ENCODE measurements around the gene PRTFDC1.
"Not testable (repeated sequence)": the region's sequence is repeated elsewhere in the genome, so short reads cannot be mapped to it uniquely, and the experiment has no call there.

The PRTFDC1 gene, protein sequence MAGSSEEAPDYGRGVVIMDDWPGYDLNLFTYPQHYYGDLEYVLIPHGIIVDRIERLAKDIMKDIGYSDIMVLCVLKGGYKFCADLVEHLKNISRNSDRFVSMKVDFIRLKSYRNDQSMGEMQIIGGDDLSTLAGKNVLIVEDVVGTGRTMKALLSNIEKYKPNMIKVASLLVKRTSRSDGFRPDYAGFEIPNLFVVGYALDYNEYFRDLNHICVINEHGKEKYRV

DNA sequence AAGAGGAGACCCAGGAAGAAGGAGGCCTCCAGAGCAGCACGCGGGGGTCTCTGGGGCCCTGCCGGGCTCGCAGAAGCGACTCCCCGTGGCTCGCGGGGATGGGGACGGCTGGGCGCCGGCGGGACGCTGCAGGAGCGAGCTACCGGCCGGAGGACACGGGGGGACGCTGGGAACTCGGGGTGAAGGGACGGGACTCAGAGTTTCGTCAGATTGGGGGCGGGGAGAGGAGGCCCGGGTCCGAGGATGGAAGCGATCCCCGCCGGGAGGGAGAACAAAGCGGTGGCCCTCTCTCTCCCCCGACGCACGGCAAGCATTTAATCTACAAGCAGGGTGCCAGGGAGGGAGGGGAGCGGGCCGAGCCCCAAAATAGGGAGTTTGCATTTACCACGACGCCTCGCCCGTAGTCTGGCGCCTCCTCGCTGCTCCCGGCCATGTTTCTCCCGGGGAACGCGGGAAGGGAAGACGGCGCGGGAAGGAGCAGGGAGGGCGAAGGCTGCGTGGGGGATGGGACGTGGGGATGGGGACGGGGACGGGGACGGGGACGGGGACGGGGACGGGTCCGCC lies at the start of gene PRTFDC1:
Gene PRTFDC1, minus strand, starts transcription at position 464 of the 564 bp plus-strand sequence. Its CDS starts 31 bp downstream, at position 433.
- no peak for DNase-seq (ENCODE audit: low read depth in 2 of 2, low spot score in 1 of 2)

DNA sequence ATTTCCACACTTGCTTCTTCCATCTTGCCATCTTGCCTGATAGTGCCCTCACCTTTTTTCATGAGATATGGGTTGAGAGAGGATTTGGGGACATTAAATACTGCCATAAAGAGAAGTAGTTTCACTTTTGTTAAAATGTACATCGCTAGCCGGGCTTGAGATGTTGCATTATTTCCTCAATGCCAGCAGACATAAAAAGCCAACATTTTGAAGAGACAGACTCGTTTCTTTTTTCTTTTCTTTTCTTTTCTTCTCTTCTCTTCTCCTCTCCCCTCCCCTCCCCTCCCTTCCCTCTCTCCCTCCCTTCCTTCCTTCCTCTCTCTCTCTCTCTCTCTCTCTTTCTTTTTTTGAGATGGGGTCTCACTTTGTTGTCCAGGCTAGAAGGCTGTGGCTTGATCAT lies 45.6 kb upstream of the PRTFDC1 start:
- no peak for DNase-seq (ENCODE audit: low read depth in 2 of 2, low spot score in 1 of 2)

DNA sequence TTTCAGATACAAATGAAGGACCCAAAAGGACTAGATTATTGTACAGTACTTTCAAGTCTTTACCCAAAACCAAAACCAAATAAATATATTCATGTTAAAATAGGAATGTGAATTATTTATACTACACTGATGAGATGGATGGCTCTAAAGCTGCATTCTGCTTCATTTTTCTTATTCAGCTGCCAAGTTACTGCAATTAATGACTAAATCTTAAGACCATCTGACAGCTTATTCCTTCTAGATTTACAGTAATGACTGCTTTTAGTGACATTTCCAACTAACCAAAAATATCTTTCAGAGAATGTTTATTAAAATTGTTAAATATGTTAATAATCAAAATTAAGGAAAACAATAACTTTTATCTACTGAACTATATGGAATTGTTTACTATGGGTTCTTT lies 42.7 kb upstream of the PRTFDC1 start:
- DNase-seq (ENCODE audit: low read depth in 2 of 2, low spot score in 1 of 2), result no peak

DNA sequence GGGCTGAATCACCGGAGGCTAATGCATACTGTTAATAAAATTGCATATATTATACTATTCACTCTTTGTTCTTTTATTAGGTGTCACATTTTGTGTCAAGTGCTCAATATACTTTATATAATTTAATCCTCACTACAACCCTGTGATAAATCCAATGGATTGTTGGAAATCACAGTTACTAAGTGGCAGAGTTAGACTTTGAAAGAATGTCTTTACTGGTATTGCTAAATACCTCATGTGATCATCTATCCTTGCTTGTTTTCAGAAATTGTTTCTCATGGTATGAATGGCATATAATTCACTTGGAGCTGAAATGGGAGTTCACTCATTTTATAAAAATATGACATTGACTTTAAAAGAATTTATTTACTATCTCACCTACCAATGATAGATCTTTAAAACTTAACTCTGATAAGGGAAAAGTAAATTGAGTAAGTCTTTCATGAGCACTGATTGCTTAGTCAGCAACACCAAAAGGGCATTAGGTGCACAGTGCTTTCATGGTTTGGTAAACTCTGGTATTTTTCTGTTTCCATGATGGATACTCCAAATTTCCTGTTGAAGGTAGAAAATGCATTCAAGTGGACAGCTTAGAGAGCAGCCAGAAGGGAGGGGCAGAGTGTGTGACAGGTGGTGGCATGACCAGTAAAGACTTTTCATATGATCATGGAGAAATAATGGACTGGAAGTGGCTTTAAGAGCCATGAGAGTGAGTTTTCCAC lies 41.0 kb upstream of the PRTFDC1 start:
- no peak for DNase-seq (ENCODE audit: low read depth in 2 of 2, low spot score in 1 of 2)

DNA sequence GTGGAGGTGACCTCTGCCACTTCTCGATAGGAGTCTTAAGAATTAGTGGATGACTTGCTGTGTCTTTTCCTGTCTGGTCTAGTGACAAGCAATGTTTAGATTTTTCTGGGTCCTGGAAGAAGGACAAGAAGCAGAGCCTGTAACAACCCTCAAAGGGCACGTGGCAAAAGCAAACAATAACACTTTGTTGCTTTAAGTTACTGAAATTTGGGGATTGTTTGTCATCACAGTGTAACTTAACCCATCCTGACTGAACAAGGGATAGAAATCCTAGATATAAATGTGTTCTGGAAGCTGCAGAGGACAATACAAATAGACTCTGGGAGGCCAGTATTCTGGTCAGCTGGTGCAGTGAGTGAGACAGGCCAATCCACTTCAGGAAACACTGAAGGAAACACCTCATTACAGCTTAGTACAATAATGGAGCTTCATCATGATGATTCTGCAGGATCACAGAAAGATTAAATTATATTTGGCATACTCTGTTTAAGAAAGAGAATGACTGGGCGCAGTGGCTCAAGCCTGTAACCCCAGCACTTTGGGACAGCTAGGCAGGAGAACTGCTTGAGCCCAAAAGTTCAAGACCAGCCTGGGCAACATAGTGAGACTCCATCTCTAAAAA lies 40.2 kb upstream of the PRTFDC1 start:
- DNase-seq (ENCODE audit: low read depth in 2 of 2, low spot score in 1 of 2), result no peak

DNA sequence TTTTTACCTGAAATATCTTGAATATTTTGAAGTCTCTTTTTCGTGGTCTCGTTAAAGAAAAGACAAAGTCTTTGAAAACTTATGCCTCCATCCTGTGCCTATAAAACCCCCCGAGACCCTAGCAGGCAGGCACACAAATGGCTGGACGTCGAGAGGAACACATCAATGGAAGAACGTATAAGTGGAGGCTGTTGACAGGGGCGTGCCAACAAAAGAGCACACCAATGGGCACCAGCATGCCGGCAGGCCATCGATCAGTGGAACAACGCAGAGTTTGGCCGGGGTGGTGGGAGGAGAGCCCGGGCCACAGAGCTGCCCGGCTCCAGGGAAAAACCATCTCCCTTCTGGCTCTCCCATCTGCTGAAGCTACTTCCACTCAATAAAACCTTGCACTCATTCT lies 38.9 kb upstream of the PRTFDC1 start:
- DNase-seq (ENCODE audit: low read depth in 2 of 2, low spot score in 1 of 2), result no peak

DNA sequence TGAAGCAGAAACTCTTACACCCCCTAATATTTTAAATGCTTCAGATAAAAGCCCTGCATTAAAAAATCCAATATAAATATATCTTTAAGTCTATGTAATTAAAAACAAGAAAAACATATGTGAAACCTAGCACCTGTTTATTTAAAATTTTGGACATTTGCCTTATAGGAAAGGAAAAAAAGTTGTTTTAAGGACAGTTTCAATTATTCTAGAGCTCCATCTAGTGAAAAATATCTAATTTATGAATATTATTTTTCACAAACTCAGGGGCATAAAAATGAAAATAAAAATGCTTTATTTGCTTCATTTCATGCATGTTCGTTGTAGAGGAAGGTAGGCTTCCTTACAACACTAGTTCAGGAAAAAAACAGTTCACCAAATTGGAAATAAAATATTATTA lies 37.5 kb upstream of the PRTFDC1 start:
- no peak for DNase-seq (ENCODE audit: low read depth in 2 of 2, low spot score in 1 of 2)

DNA sequence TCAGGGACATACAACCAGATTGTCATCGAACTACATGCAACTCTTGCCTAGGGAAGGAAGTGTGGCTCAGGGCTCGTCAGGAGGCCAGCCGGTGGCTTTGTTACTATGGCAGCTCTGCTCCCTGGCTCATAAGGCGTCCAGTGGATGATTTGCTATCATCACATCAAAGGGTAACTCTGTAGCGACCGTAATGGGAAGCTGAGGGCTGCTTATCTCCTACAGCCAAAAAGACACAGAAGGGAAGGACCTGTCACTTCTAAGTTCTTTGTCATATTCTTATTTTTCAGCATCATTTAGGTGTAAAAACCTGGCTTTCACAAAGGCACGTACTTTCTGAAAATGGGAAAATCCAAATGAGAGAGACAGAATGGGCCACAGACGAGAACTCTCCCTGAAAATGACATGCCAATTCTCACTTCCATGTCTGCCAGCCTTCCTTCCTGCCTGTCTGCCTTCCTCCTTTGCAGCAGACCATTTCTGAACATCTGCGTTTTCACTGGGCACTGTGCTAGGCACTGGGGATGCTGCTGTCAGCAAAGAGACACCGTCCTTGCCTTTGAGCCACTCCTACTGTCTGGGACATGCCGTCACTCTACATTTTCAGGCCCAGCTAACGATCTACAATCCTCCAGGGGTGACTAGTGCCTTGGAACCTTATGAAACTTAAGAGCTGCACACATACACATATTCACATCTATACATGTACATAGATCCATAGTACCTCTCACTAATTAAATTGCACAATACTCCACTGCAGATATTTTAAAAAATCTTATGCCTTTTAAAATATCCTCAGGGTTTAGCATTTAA lies 36.6 kb upstream of the PRTFDC1 start:
- no peak for DNase-seq (ENCODE audit: low read depth in 2 of 2, low spot score in 1 of 2)

DNA sequence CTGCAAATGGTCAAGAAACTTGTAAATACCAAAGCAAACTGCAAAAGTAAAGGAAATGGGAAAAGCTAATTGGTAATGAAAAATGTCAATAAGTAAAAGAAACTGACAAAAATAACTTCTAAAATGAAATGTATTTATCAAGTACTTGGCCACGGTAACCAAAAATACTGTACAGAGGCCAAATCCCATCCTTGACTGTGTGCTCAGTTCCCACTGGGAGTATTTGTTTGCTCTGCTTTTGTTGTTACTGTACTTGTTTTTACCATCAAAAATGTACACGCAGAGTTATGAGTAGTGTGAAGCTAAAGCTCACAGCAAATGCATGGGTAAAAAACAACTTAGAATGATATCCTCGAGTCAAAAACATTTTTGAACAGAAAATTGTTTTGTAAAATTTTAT lies 32.5 kb upstream of the PRTFDC1 start:
- no peak for DNase-seq (ENCODE audit: low read depth in 2 of 2, low spot score in 1 of 2)

DNA sequence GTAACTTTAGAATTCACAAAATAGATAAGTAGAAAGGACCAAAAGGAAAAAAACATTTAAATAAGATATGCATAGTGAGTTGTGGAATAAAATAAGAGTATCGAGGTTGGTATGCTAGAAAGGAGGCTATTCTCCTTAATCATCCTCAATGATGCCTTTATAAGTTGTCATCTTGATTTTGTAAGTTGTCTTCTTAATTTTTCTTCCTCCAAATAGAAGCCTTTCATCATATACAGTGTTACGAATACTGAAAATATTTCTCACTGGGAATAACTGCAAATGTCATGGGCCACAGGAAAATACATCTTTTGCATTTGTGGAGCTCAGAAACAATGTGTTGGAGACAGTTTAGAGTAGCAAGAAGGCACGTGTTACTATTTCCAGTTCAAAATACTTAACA lies 31.5 kb upstream of the PRTFDC1 start:
- DNase-seq (ENCODE audit: low read depth in 2 of 2, low spot score in 1 of 2), result no peak

DNA sequence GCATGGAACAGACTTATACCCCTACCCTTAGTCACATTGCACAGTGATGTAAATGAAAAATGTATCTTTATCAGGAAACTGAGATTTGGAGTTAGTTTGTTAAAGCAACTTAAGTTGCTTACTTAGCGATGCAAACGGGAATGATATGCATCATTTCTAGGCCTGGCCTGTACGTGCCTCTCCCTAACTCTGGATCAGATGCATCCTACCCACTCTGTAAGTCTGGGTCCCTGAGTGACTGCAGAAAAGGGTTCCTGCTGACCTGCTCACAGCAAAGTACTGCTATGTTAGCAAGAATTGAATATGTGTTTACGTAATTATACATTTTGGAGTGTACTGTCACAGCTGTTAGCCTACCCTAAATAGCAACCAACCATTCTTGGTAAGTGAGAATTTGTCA lies 30.7 kb upstream of the PRTFDC1 start:
- DNase-seq (ENCODE audit: low read depth in 2 of 2, low spot score in 1 of 2), result no peak

DNA sequence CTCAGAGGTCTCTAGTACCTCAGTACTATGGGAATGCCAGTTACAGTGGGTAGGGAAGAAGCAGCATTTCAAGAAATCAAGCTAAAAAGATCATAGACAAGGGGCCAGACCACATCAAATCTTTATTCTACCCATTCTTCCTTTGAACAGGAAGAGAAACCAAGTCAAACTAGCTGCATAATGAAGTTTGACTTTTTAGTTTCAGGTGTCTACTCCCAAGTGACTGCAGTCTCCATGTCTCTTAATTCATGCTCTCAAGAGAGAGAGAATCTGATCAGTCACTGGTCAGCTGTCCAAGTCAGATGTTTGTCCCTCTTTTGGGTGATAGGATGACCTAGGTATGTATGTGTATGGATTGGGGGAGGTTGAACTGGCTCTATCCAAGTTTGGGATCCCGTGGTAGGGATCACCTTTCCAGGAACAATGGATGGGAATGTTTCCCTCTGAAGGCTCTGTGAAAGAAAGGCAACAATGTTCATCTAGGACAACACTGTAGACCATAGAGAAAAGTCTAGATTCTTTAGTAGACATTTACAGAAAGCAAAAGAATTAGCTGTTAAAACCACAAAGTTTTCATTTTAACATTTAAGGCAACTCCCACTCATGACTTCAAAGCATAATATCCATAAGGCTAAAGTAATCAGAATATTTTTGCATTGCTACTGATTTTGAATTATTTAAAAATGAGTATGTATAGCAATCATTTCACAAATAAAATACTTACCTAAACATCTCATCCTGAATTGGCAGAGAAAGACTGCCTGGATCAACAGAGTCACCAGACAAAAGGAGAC lies 30.1 kb upstream of the PRTFDC1 start:
- no peak for DNase-seq (ENCODE audit: low read depth in 2 of 2, low spot score in 1 of 2)

DNA sequence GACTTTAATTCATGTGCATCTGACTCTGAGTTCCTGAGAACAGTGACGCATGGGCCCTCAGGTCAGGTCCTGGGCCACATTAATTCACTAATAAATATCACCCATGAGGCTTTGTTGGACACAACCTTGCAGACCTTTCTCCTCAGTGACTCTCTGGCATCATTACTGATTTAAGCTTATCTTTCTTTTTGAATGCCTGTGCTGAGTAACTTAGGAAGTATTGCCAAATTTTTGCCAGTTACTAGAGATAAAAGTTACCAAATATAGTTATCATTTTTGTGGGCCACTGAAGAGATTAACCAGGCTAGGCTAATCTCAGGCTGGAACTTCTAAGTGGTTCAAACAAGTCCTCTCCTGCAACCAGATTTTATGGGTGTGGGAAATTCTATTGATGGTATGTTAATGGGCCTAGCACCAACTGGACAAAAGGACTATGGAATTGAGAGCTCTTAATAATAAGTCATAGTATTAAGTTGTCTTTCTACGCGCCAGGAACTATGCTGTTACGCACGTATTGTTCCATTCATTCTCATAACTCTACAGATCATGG lies 28.8 kb upstream of the PRTFDC1 start:
- DNase-seq (ENCODE audit: low read depth in 2 of 2, low spot score in 1 of 2), result no peak

DNA sequence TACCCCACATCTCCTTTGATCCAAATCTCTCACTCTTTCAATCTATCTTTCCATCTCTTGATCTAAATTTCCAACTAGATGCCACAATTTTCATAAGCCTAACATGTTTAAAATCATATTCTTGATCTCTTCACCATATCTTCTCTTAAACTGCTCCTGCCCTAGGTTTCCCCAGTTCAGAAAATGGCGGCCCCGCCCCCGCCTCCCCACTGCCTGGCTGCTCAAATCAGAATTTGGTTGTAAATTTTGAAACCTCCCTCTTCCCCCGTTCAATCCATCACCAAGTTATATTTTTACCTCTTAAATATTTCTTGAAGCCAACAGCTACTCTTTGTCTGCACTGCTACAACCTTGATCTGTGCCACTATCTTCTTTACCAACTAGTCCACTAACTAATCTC lies 27.3 kb upstream of the PRTFDC1 start:
- no peak for DNase-seq (ENCODE audit: low read depth in 2 of 2, low spot score in 1 of 2)

DNA sequence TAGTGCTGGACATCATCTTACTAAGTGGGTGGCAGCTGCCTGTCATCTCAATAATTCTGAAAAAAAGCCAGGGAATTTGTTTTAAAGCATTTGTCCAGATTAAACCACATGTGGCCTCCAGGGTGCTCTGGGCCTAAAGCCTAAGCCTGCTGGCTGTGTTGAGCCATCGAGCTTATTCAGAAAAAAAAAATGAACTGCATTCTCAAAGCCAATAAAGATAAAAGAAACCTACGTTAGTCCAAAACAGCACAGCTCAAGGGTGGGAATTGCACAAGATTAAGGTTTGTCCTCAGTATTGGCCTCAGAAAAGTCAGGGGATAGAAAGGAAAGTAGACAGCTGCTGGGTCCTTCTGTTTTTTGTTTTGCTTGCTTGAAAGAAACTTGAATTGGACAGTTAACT lies 22.6 kb upstream of the PRTFDC1 start:
- DNase-seq (ENCODE audit: low read depth in 2 of 2, low spot score in 1 of 2), result no peak

DNA sequence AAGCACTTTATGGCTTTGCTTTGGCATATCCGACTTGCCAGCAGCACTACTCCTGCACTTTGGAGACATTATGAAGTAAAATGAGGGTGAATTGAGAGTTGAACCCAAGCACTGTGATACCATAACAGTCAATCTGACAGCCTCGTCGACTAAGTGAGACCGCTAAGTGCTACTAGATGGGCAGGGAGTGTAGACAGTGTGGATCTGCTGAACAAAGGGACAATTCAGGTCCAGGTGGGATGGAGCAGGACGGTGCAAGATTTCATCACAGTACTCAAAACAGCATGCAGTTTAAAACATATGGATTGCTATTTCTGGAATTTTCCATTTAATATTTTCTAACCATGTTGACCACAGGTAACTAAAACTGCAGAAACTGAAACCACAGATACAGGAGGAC lies 20.8 kb upstream of the PRTFDC1 start:
- no peak for DNase-seq (ENCODE audit: low read depth in 2 of 2, low spot score in 1 of 2)

DNA sequence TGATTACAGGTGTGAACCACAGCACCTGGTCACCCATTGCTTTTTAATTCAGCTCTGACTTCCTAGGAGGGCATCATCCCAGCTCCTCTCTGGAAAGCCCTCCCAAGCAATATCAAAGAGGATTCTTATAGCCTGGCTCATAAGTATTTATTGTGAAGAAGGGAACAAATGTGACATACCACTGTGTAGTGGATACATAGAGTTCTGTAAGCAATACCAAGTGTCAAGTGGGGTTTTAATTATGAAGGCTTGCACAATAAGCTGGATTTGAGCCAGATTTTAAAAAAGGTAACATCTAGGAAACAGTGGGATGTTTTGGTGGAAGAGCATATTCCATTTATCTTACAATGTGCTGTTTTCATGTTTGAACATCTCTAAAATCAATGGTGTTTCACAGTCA lies 19.0 kb upstream of the PRTFDC1 start:
- DNase-seq (ENCODE audit: low read depth in 2 of 2, low spot score in 1 of 2), result no peak

DNA sequence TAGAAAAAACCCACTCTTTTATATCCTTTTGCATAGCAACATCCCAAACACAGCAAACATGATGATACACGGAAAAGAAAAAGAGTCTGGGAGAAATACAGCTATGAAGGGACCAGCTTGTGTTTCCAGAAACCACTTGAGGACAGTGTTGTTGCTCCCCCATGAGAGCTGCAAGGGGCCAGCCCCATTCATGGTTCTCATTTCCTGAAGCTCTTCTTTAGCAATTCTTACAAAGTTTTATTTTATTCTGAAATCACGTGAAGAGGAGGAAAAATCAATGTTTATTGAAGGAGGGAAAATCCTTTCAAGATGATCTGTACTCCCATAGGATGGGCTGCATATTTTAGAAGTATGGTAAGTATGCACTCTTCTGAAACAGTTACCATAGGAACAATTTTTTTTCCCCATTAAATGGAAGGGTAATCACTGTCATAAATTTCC lies 17.5 kb upstream of the PRTFDC1 start:
- DNase-seq (ENCODE audit: low read depth in 2 of 2, low spot score in 1 of 2), result no peak

DNA sequence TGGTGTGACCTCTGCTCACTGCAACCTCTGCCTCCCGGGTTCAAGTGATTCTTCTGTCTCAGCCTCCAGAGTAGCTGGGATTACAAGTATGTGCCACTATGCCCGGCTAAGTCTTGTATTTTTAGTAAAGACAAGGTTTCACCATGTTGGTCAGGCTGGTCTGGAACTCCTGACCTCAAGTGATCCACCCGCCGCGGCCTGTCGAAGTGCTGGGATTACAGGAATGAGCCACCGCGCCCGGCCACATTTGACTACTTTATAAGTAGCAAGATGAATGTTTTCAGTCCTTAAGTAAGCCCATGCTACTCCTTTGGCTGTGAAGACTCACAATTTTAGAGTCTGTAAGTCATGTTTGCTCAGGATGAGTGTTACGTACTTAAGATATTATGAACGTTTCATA lies 16.5 kb upstream of the PRTFDC1 start:
- DNase-seq (ENCODE audit: low read depth in 2 of 2, low spot score in 1 of 2), result not testable (repeated sequence)

DNA sequence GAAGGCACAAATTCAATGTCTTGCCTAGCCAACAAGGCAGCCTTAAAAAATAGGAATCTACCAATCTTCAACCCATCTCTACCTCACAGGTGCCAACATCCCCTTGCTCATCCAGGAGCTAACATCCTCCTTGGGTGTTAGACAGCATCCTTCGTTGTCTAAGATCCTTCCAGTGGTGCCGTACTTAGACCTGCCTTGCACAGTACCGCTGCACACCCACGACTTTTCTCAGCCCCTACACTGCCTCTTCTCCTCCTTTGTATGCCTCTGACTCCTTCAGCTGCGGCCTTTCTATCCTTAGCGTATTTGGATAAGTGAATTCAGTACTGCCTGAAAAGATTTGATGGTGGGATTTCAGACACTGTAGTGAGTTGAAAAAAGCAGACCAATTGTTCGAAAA lies 15.9 kb upstream of the PRTFDC1 start:
- DNase-seq (ENCODE audit: low read depth in 2 of 2, low spot score in 1 of 2), result no peak

All from stimulated activated CD8-positive, alpha-beta memory T cell treated with anti-CD3 and anti-CD28 coated beads, Interleukin-4, amount 100 ng/mL, for 1 hour (primary cell).